DOHH2 (cell line): ENCODE data around the gene IMMT.
A peak's percentile ranks its signal among the peaks of the same experiment; 100 is the strongest.
"Not testable (repeated sequence)": the region's sequence is repeated elsewhere in the genome, so short reads cannot be mapped to it uniquely, and the experiment has no call there.

Source experiments
- H3F3A ChIP-seq: fragments of 200-600 bp; sonication (generic), shearing (Covaris generic); 2 replicates; pipeline ENCODE4 v1.6.0; 2016; ENCODE audit warnings: antibody characterized with exemption, mild to moderate bottlenecking; ENCODE audit not compliant: control insufficient read depth, insufficient read depth
- H3K27ac ChIP-seq: fragments of 200-600 bp; sonication (generic); 2 replicates; pipeline ENCODE4 v1.5.1; 2014; ENCODE audit warnings: low read depth, mild to moderate bottlenecking, low read length, moderate library complexity
- H3K27me3 ChIP-seq: fragments of 200-600 bp; sonication (generic); 2 replicates; pipeline ENCODE4 v1.6.1; 2014; ENCODE audit warnings: mild to moderate bottlenecking, low read length, mixed read lengths; ENCODE audit not compliant: control insufficient read depth
- H3K36me3 ChIP-seq: fragments of 200-600 bp; sonication (generic); 2 replicates; pipeline ENCODE4 v1.6.1; 2014; ENCODE audit warnings: mild to moderate bottlenecking, low read length, moderate library complexity, mixed read lengths; ENCODE audit not compliant: control insufficient read depth
- H3K4me1 ChIP-seq: fragments of 200-600 bp; sonication (generic); 2 replicates; pipeline ENCODE4 v1.6.1; 2014; ENCODE audit warnings: mild to moderate bottlenecking, low read length, mixed read lengths; ENCODE audit not compliant: control insufficient read depth
- H3K4me2 ChIP-seq: fragments of 200-600 bp; sonication (generic); 2 replicates; pipeline ENCODE4 v1.6.0; 2014; ENCODE audit warnings: mild to moderate bottlenecking, low read length, moderate library complexity
- H3K4me3 ChIP-seq: fragments of 200-600 bp; sonication (generic); 2 replicates; pipeline ENCODE4 v1.5.1; 2014; ENCODE audit warnings: mild to moderate bottlenecking, low read length, mixed read lengths
- H3K79me2 ChIP-seq: fragments of 200-600 bp; sonication (generic); 2 replicates; pipeline ENCODE4 v1.6.1; 2014; ENCODE audit warnings: mild to moderate bottlenecking, low read length, mixed read lengths; ENCODE audit not compliant: control insufficient read depth
- H3K9me2 ChIP-seq: fragments of 200-600 bp; sonication (generic); replicated peaks from 2 replicates; pipeline ENCODE4 v1.6.1; 2014; ENCODE audit warnings: mild to moderate bottlenecking, low read length, mixed read lengths; ENCODE audit not compliant: control insufficient read depth
- H3K9me3 ChIP-seq: fragments of 200-600 bp; sonication (generic); 2 replicates; pipeline ENCODE4 v1.6.1; 2014; ENCODE audit warnings: antibody characterized with exemption, low read length, mixed read lengths; ENCODE audit not compliant: control insufficient read depth, insufficient read depth
- H4K20me1 ChIP-seq: fragments of 200-600 bp; sonication (generic); 2 replicates; pipeline ENCODE4 v1.6.0; 2014; ENCODE audit warnings: low read depth, mild to moderate bottlenecking, antibody characterized with exemption, low read length, moderate library complexity; ENCODE audit not compliant: control insufficient read depth, insufficient read depth
- EZH2phosphoT487 ChIP-seq: fragments of 200-600 bp; sonication (generic); IDR thresholded peaks from 2 replicates; pipeline ENCODE4 v1.6.1; 2017; ENCODE audit warnings: borderline replicate concordance, mild to moderate bottlenecking, antibody characterized with exemption, low read length, moderate library complexity, mixed read lengths
- TF ChIP-seq, protein P1 (sequence below): fragments of 200-600 bp; sonication (generic); IDR thresholded peaks from one replicate; pipeline ENCODE4 v1.5.1; 2014; ENCODE audit warnings: antibody characterized with exemption, mild to moderate bottlenecking, low read depth, low read length; ENCODE audit not compliant: poor library complexity, severe bottlenecking

Gene IMMT

DNA sequence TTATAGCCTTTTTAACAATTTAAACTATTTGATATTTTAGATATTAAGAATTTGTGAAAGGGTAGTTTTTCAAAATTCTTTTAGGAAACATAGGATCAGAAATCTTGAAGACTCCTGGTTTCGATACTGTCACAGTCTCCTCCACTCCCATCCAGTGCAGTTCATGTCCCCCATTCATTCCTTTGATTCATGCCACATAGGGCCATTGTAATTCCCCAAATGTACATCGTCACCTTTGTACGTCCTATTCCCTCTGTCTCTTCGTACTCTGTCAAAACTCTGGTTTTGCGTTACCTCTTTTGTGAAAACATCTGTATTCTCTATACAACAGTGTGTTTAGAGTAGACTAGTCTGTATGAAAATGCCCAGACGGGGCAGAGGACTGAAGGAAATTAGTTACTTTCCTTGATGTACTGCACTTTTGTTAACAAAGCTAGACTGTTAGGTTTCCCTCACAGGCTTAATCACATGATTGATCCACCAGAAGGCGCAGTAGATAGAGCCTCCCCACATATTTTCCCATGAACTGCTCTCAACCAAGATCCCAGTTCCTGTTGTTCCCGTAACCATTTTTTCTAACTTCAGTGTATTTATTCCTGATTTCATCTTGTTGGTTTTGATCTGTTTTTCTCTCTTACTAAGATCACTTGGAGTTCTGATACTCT lies 6.5 kb upstream of the IMMT start:
- peaks cover 47% of the 10 kb centered on the region for H3K36me3 ChIP-seq
- no peak overlapping the region for H3K27ac ChIP-seq
- H3K9me3 ChIP-seq: no peaks in the 10 kb centered on the region
- peak overlapping the region; percentile 29 for H3K4me2 ChIP-seq
- H3K79me2 ChIP-seq: peaks cover 78% of the 10 kb centered on the region
- peaks cover 3% of the 10 kb centered on the region for H3F3A ChIP-seq
- no peaks in the 10 kb centered on the region for H3K9me2 ChIP-seq
- H3K4me3 ChIP-seq: no peak overlapping the region
- no peaks in the 10 kb centered on the region for H3K27me3 ChIP-seq
- peaks cover 7% of the 10 kb centered on the region for H4K20me1 ChIP-seq
- H3K4me1 ChIP-seq: peaks cover 50% of the 10 kb centered on the region
- TF ChIP-seq, protein P1, sequence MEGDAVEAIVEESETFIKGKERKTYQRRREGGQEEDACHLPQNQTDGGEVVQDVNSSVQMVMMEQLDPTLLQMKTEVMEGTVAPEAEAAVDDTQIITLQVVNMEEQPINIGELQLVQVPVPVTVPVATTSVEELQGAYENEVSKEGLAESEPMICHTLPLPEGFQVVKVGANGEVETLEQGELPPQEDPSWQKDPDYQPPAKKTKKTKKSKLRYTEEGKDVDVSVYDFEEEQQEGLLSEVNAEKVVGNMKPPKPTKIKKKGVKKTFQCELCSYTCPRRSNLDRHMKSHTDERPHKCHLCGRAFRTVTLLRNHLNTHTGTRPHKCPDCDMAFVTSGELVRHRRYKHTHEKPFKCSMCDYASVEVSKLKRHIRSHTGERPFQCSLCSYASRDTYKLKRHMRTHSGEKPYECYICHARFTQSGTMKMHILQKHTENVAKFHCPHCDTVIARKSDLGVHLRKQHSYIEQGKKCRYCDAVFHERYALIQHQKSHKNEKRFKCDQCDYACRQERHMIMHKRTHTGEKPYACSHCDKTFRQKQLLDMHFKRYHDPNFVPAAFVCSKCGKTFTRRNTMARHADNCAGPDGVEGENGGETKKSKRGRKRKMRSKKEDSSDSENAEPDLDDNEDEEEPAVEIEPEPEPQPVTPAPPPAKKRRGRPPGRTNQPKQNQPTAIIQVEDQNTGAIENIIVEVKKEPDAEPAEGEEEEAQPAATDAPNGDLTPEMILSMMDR: no peak

DNA sequence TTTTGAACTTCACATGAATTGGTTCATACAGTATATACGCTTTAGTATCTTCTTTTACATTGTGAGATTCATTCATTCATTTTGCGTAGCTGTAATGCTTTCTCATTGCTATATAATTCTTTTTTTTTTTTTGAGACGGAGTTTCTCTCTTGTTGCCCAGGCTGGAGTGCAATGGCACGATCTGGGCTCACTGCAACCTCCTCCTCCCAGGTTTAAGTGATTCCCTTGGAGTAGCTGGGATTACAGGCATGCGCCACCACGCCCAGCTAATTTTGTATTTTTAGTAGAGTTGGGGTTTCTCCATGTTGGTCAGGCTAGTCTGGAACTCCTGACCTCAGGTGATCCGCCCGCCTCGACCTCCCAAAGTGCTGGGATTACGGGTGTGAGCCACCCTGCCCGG lies 5.3 kb upstream of the IMMT start:
- H3K4me3 ChIP-seq: peak overlapping the region; percentile 92
- not testable (repeated sequence) for H3F3A ChIP-seq

GRCh38 chr2:86199834-86200177 lies 4.5 kb upstream of the IMMT start:
- Histone ChIP-seq H4K20me1 (peaks cover 7% of the 10 kb centered on the region), H3K79me2 (peaks cover 85% of the 10 kb centered on the region), H3K36me3 (peaks cover 32% of the 10 kb centered on the region), H3K9me3 (no peaks in the 10 kb centered on the region), H3K4me1 (peaks cover 55% of the 10 kb centered on the region), H3K27me3 (no peaks in the 10 kb centered on the region), H3K4me3 (peak overlapping the region; percentile 92), H3F3A (peaks cover 7% of the 10 kb centered on the region), H3K4me2 (peak overlapping the region; percentile 75), H3K27ac (peak overlapping the region; percentile 59), H3K9me2 (no peaks in the 10 kb centered on the region)
- TF ChIP-seq EZH2phosphoT487: no peak
- TF ChIP-seq, protein P1: no peak

More for the DNA sequence above, 5.3 kb upstream of the IMMT start:
- peaks cover 35% of the 10 kb centered on the region for H3K36me3 ChIP-seq
- H3K27ac ChIP-seq, H4K20me1 ChIP-seq, H3K9me2 ChIP-seq, H3K27me3 ChIP-seq, H3K9me3 ChIP-seq: not testable (repeated sequence)
- peaks cover 55% of the 10 kb centered on the region for H3K4me1 ChIP-seq
- H3K79me2 ChIP-seq: peaks cover 87% of the 10 kb centered on the region
- peak overlapping the region; percentile 75 for H3K4me2 ChIP-seq

DNA sequence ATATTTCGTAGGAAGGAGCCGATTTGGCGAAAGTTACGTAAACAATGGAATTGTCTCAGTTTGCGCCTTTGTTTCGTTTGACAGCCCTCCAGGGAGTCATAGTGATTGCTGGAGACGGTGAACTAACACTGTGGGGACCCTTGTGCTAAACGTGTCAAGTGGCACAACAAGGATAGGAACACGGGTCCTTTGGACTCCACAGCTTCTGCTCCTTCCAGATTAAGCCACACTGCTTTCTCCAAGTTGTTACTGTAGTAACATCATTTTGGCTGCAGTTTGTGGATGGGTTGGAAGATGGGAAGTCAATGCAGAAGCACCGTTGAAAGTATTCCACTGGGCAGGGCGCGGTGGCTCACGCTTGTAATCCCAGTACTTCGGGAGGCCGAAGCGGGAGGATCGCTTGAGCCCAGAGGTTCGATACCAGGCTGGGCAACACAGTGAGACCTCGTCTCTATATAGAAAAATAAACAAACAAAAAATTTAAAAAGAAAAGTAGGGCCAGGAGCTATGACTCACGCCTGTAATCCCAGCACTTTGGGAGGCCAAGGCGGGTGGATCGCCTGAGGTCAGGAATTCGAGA lies 636 bp upstream of the IMMT start:
- peak overlapping the region; percentile 77 for H3K4me2 ChIP-seq
- H3K4me3 ChIP-seq: peak overlapping the region; percentile 77
- peaks cover 84% of the 10 kb centered on the region for H3K79me2 ChIP-seq
- H3K27me3 ChIP-seq: no peaks in the 10 kb centered on the region
- H3K36me3 ChIP-seq: peaks cover 38% of the 10 kb centered on the region
- H4K20me1 ChIP-seq: peaks cover 24% of the 10 kb centered on the region
- TF ChIP-seq, protein P1: no peak
- TF ChIP-seq EZH2phosphoT487: no peak
- H3K9me3 ChIP-seq: no peaks in the 10 kb centered on the region
- peaks cover 7% of the 10 kb centered on the region for H3F3A ChIP-seq
- peaks cover 44% of the 10 kb centered on the region for H3K4me1 ChIP-seq
- no peaks in the 10 kb centered on the region for H3K9me2 ChIP-seq
- peak overlapping the region; percentile 90 for H3K27ac ChIP-seq
